HepG2 (cell line): ENCODE results near the gene CLCC1. TPM values are rescaled to one million over a fixed set of nuclear protein-coding genes. Genes with fewer than 3 reads are reported as not detected.

Experiments used
- ARID2 ChIP-seq: sonication (generic); formaldehyde crosslinking; IDR thresholded peaks from 2 replicates; pipeline ENCODE4 v1.8.1; 2022; ENCODE audit warnings: mild to moderate bottlenecking, missing genetic modification reagents, borderline replicate concordance
- HNRNPL ChIP-seq: fragments of 200-400 bp; formaldehyde crosslinking; IDR thresholded peaks from 2 replicates; pipeline ENCODE4 v1.6.1; 2017; ENCODE audit warnings: mild to moderate bottlenecking, low read depth, low read length
- IKZF5 ChIP-seq: IDR thresholded peaks from 2 replicates; pipeline ENCODE4 v1.6.1; 2018; ENCODE audit warnings: missing genetic modification reagents, mild to moderate bottlenecking, missing compliant biosample characterization
- KLF6 ChIP-seq: IDR thresholded peaks from 2 replicates; pipeline ENCODE4 v1.8.0; 2016; ENCODE audit warnings: missing biosample characterization, missing genetic modification reagents
- NFYB ChIP-seq: sonication (generic); formaldehyde crosslinking; IDR thresholded peaks from 2 replicates; pipeline ENCODE4 v1.4.0; 2020; ENCODE audit warnings: missing genetic modification reagents
- PAWR ChIP-seq: sonication (generic); formaldehyde crosslinking; IDR thresholded peaks from 2 replicates; pipeline ENCODE4 v1.4.0; 2020; ENCODE audit warnings: missing genetic modification reagents, mild to moderate bottlenecking, borderline replicate concordance
- POLR2AphosphoS2 ChIP-seq: IDR thresholded peaks from 2 replicates; pipeline ENCODE4 v1.6.1; 2011; ENCODE audit warnings: low read depth, low read length, improper control_type of control experiment
- RBFOX2 ChIP-seq: fragments of 200-400 bp; formaldehyde crosslinking; IDR thresholded peaks from 2 replicates; pipeline ENCODE4 v1.6.1; 2017; ENCODE audit warnings: low read depth, mild to moderate bottlenecking, low read length
- SIX1 ChIP-seq: sonication (generic); formaldehyde crosslinking; IDR thresholded peaks from 2 replicates; pipeline ENCODE4 v1.4.0; 2020; ENCODE audit warnings: missing genetic modification reagents, borderline replicate concordance
- SP2 ChIP-seq: sonication (generic); formaldehyde crosslinking; IDR thresholded peaks from 2 replicates; pipeline ENCODE4 v1.5.1; 2020; ENCODE audit warnings: mild to moderate bottlenecking, missing genetic modification reagents
- ZFP1 ChIP-seq: IDR thresholded peaks from 2 replicates; pipeline ENCODE4 v1.6.1; 2016
- ZNF180 ChIP-seq: sonication (generic); formaldehyde crosslinking; IDR thresholded peaks from 2 replicates; pipeline ENCODE4 v1.4.0; 2020; ENCODE audit warnings: low read depth, missing genetic modification reagents, borderline replicate concordance
- ZNF383 ChIP-seq: sonication (generic); formaldehyde crosslinking; IDR thresholded peaks from 2 replicates; pipeline ENCODE4 v1.4.0; 2020; ENCODE audit warnings: missing genetic modification reagents, mild to moderate bottlenecking, borderline replicate concordance
- ZNF484 ChIP-seq: sonication (generic); formaldehyde crosslinking; IDR thresholded peaks from 2 replicates; pipeline ENCODE4 v1.5.1; 2020; ENCODE audit warnings: mild to moderate bottlenecking, low read depth, missing genetic modification reagents, borderline replicate concordance
- ZNF552 ChIP-seq: sonication (generic); formaldehyde crosslinking; IDR thresholded peaks from 2 replicates; pipeline ENCODE4 v1.9.0; 2022; ENCODE audit warnings: missing genetic modification reagents, mild to moderate bottlenecking, borderline replicate concordance
- ZNF572 ChIP-seq: sonication (generic); formaldehyde crosslinking; IDR thresholded peaks from 2 replicates; pipeline ENCODE4 v1.5.1; 2020; ENCODE audit warnings: mild to moderate bottlenecking, missing genetic modification reagents
- ZNF616 ChIP-seq: sonication (generic); formaldehyde crosslinking; IDR thresholded peaks from 2 replicates; pipeline ENCODE4 v1.5.0; 2020; ENCODE audit warnings: low read depth, mild to moderate bottlenecking, missing genetic modification reagents
- ZNF619 ChIP-seq: sonication (generic); formaldehyde crosslinking; IDR thresholded peaks from 2 replicates; pipeline ENCODE4 v1.4.0; 2020; ENCODE audit warnings: mild to moderate bottlenecking, missing genetic modification reagents
- ZNF670 ChIP-seq: sonication (generic); formaldehyde crosslinking; IDR thresholded peaks from 2 replicates; pipeline ENCODE4 v1.8.0; 2022; ENCODE audit warnings: mild to moderate bottlenecking, missing genetic modification reagents, borderline replicate concordance
- ZNF780A ChIP-seq: sonication (generic); formaldehyde crosslinking; IDR thresholded peaks from 2 replicates; pipeline ENCODE4 v1.8.0; 2022; ENCODE audit warnings: mild to moderate bottlenecking, missing genetic modification reagents, moderate library complexity
- ZSCAN25 ChIP-seq: sonication (generic); formaldehyde crosslinking; IDR thresholded peaks from 2 replicates; pipeline ENCODE4 v1.8.0; 2022; ENCODE audit warnings: mild to moderate bottlenecking, missing genetic modification reagents
- polyA plus RNA-seq, 8 experiments: library from polyadenylated mRNA; depleted of rRNA in 3 of 8; stranded (reverse) in 7 of 8; unstranded in 1 of 8; fragments of >200 nt; fragmentation: Illumina TruSeq in 4 of 8; extraction: Trizol in 4 of 8; gene quantifications; 2 replicates each; pipeline versions ENCODE4 v1.2.1 to v1.2.3, GENCODE V29; 2011 to 2016; ENCODE audit warnings: low read depth in 4 of 8, missing spikeins in 1 of 8, mixed read lengths in 1 of 8; ENCODE audit not compliant: insufficient read depth in 1 of 8
- total RNA-seq, 5 experiments: library from RNA; depleted of rRNA; stranded (reverse); fragments of >200 nt; fragmentation: Illumina TruSeq; extraction: Trizol; gene quantifications; 2 replicates each; pipeline ENCODE4 v1.2.3, GENCODE V29; 2016; ENCODE audit warnings: low read depth in 1 of 5
- TF ChIP-seq, protein P1 (sequence below): sonication (generic); formaldehyde crosslinking; IDR thresholded peaks from 2 replicates; pipeline ENCODE4 v1.5.0; 2020; ENCODE audit warnings: missing genetic modification reagents, mild to moderate bottlenecking, borderline replicate concordance
- TF ChIP-seq, protein P2 (sequence below): sonication (generic); formaldehyde crosslinking; IDR thresholded peaks from 2 replicates; pipeline ENCODE4 v1.8.1; 2023; ENCODE audit warnings: mild to moderate bottlenecking, missing genetic modification reagents

CLCC1 gene
- total and polyA plus RNA-seq, 2 of the 13 experiments (the other 11 are each of a cell fraction or from before 2014, with no cell fraction given): 16.0 to 25.8 TPM

DNA sequence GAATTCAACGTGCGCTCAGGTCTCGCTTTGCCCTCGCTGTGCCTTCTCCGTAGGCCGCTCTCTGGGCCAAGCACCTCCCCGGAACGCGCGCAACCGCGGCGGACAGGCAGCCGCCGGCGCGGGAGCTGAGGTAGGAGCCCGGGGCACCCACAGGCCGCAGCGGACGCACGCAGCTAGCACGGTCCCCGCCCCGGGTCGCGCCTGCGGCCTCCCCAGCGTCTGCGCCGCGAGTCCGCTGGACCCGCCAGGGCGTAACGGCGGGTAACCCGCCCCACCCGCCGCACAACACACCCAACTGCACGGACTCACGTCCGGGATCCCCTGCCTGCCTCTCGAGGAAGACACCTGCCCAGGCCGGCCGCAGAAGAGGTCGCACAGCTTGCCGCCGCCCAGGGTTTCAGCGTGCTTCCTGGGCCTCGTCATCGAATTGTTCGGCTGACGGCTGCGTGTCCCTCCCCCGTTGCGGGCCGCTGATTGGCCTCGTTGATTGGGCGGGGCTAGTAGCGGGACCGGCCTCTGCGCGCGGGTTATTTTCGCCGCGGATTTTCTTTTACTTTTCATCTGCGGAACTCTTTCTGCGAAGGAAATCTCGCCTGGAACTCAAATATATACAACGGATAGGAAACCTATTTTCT is at the start of gene CLCC1 (continued):
- TF ChIP-seq IKZF5 (CRISPR knock-in tag) (peak; percentile 76; the same call in 1 of the 2 replicates), SP2 (CRISPR knock-in tag) (no peak; the same call in 1 of the 2 replicates), ZNF484 (CRISPR knock-in tag) (no peak), ZNF572 (CRISPR knock-in tag) (no peak), PAWR (CRISPR knock-in tag) (no peak), ZNF180 (CRISPR knock-in tag) (no peak), ZNF383 (CRISPR knock-in tag) (no peak), ZNF552 (CRISPR knock-in tag) (peak; percentile 86), SIX1 (CRISPR knock-in tag) (no peak), RBFOX2 (peak; percentile 95), HNRNPL (no peak), ARID2 (peak; percentile 82; the same call in 1 of the 2 replicates), ZNF619 (0 out of 2 replicates have a peak, but pooled peaks have one; percentile 23), POLR2AphosphoS2 (no peak), ZSCAN25 (CRISPR knock-in tag) (peak; percentile 36; the same call in 1 of the 2 replicates), ZFP1 (CRISPR knock-in tag) (no peak), ZNF670 (peak; percentile 57; the same call in 1 of the 2 replicates), KLF6 (CRISPR knock-in tag) (peak; percentile 71), ZNF616 (CRISPR knock-in tag) (0 out of 2 replicates have a peak, but pooled peaks have one; percentile 28), ZNF780A (CRISPR knock-in tag) (0 out of 2 replicates have a peak, but pooled peaks have one; percentile 41), NFYB (CRISPR knock-in tag) (peak; percentile 75)
- TF ChIP-seq, protein P1, sequence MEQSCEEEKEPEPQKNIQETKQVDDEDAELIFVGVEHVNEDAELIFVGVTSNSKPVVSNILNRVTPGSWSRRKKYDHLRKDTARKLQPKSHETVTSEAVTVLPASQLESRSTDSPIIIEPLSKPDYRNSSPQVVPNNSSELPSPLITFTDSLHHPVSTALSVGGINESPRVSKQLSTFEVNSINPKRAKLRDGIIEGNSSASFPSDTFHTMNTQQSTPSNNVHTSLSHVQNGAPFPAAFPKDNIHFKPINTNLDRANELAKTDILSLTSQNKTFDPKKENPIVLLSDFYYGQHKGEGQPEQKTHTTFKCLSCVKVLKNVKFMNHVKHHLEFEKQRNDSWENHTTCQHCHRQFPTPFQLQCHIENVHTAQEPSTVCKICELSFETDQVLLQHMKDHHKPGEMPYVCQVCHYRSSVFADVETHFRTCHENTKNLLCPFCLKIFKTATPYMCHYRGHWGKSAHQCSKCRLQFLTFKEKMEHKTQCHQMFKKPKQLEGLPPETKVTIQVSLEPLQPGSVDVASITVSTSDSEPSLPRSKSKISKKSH: no peak
- TF ChIP-seq, protein P2, sequence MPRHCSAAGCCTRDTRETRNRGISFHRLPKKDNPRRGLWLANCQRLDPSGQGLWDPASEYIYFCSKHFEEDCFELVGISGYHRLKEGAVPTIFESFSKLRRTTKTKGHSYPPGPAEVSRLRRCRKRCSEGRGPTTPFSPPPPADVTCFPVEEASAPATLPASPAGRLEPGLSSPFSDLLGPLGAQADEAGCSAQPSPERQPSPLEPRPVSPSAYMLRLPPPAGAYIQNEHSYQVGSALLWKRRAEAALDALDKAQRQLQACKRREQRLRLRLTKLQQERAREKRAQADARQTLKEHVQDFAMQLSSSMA (CRISPR knock-in tag): 0 out of 2 replicates have a peak, but pooled peaks have one; percentile 71
